Neuronal stem cell (in vitro differentiated cells): ENCODE measurements around the gene LPAR5.

ENCODE experiments used
- DNase-seq: peaks from one replicate; pipeline ENCODE4 v3.0.0-alpha.2; 2013; ENCODE audit warnings: low spot score
- H2AFZ ChIP-seq: one replicate; pipeline ENCODE4 v1.6.1; 2013; ENCODE audit warnings: mild to moderate bottlenecking, low read length, inconsistent platforms
- H2AK5ac ChIP-seq: 2 replicates; pipeline ENCODE4 v1.6.1; 2013; ENCODE audit warnings: low read depth, mild to moderate bottlenecking, inconsistent platforms, low read length, moderate library complexity, mixed read lengths
- H2BK120ac ChIP-seq: 2 replicates; pipeline ENCODE4 v1.6.1; 2013; ENCODE audit warnings: low read depth, mild to moderate bottlenecking, inconsistent platforms, low read length, moderate library complexity, mixed read lengths
- H2BK12ac ChIP-seq: one replicate; pipeline ENCODE4 v1.6.1; 2013; ENCODE audit warnings: low read length, inconsistent platforms
- H2BK15ac ChIP-seq: 2 replicates; pipeline ENCODE4 v1.6.1; 2013; ENCODE audit warnings: mild to moderate bottlenecking, low read length, inconsistent platforms, mixed read lengths
- H2BK5ac ChIP-seq: one replicate; pipeline ENCODE4 v1.6.1; 2013; ENCODE audit warnings: inconsistent platforms, mild to moderate bottlenecking, low read length, moderate library complexity
- H3K14ac ChIP-seq: one replicate; pipeline ENCODE4 v1.6.1; 2013; ENCODE audit warnings: low read length, inconsistent platforms
- H3K18ac ChIP-seq: 2 replicates; pipeline ENCODE4 v1.6.1; 2013; ENCODE audit warnings: low read length, inconsistent platforms
- H3K23ac ChIP-seq: 2 replicates; pipeline ENCODE4 v1.6.1; 2013; ENCODE audit warnings: low read depth, mild to moderate bottlenecking, mixed read lengths, low read length, inconsistent platforms; ENCODE audit not compliant: poor library complexity
- H3K27ac ChIP-seq: replicated peaks from 3 replicates; pipeline ENCODE4 v1.5.1; 2013; ENCODE audit warnings: low read length, inconsistent platforms
- H3K27me3 ChIP-seq, 3 experiments: 2 replicates each; pipeline ENCODE4 v1.6.1; 2013; ENCODE audit warnings: low read length in 3 of 3, mild to moderate bottlenecking in 2 of 3, inconsistent platforms in 1 of 3, low read depth in 1 of 3, mixed read lengths in 1 of 3, moderate library complexity in 1 of 3; ENCODE audit not compliant: control insufficient read depth in 3 of 3, insufficient read depth in 3 of 3
- H3K36me3 ChIP-seq, 2 donors: replicated peaks in 1 of 2; 2 replicates each; pipeline ENCODE4 v1.6.1; 2013; ENCODE audit warnings: low read length in 2 of 2; ENCODE audit not compliant: control insufficient read depth in 2 of 2, insufficient read depth in 2 of 2
- H3K4ac ChIP-seq: 2 replicates; pipeline ENCODE4 v1.6.1; 2013; ENCODE audit warnings: inconsistent platforms, mild to moderate bottlenecking, low read length, moderate library complexity
- H3K4me1 ChIP-seq, 2 donors: 1 replicate in 1 of 2; 2 replicates in 1 of 2; pipeline ENCODE4 v1.6.1; 2013; ENCODE audit warnings: low read length in 2 of 2, low read depth in 1 of 2; ENCODE audit not compliant: control insufficient read depth in 2 of 2, insufficient read depth in 1 of 2
- H3K4me2 ChIP-seq: one replicate; pipeline ENCODE4 v1.6.1; 2013; ENCODE audit warnings: mild to moderate bottlenecking, low read length, inconsistent platforms; ENCODE audit not compliant: insufficient read depth, poor library complexity, severe bottlenecking
- H3K4me3 ChIP-seq, 2 donors: 2 replicates each; pipeline ENCODE4 v1.5.1; 2013; ENCODE audit warnings: low read length in 2 of 2, mild to moderate bottlenecking in 2 of 2, inconsistent platforms in 1 of 2, moderate library complexity in 1 of 2
- H3K79me1 ChIP-seq: one replicate; pipeline ENCODE4 v1.6.1; 2013; ENCODE audit warnings: low read depth, mild to moderate bottlenecking, inconsistent platforms, low read length, moderate library complexity
- H3K9ac ChIP-seq: one replicate; pipeline ENCODE4 v1.6.1; 2013; ENCODE audit warnings: mild to moderate bottlenecking, low read depth, low read length, inconsistent platforms; ENCODE audit not compliant: poor library complexity
- H3K9me3 ChIP-seq, 2 donors: replicated peaks in 1 of 2; 2 replicates each; pipeline versions ENCODE3 to v1.6.1; 2013; ENCODE audit warnings: low read length in 2 of 2, mild to moderate bottlenecking in 2 of 2, inconsistent platforms in 1 of 2, low read depth in 1 of 2, mixed read lengths in 1 of 2, moderate library complexity in 1 of 2; ENCODE audit not compliant: control insufficient read depth in 2 of 2, insufficient read depth in 1 of 2
- H4K8ac ChIP-seq: one replicate; pipeline ENCODE4 v1.6.1; 2013; ENCODE audit warnings: low read depth, mild to moderate bottlenecking, inconsistent platforms, low read length, moderate library complexity
- H4K91ac ChIP-seq: one replicate; pipeline ENCODE4 v1.6.1; 2013; ENCODE audit warnings: low read length, low read depth, mild to moderate bottlenecking, inconsistent platforms; ENCODE audit not compliant: poor library complexity
- WGBS, 2 donors: extraction: QIAGEN DNeasy Blood & Tissue Kit; methylation state at CpG; one replicate each; pipeline ENCODE4 v1.1.7; 2013; ENCODE audit warnings: missing lambda C conversion rate in 2 of 2, mixed read lengths in 1 of 2; ENCODE audit not compliant: insufficient read length in 2 of 2, insufficient replicate concordance in 1 of 2; ENCODE audit errors: extremely low coverage in 2 of 2; 5-methylcytosine and 5-hydroxymethylcytosine counted together
- small RNA-seq: library from polyadenylated mRNA; stranded (forward); fragments of <200 nt; extraction: miRNeasy Mini kit (QIAGEN cat#:217004); gene quantifications from one replicate; pipeline ENCODE3, GENCODE V24; 2013; ENCODE audit not compliant: insufficient read depth

Gene LPAR5

DNA sequence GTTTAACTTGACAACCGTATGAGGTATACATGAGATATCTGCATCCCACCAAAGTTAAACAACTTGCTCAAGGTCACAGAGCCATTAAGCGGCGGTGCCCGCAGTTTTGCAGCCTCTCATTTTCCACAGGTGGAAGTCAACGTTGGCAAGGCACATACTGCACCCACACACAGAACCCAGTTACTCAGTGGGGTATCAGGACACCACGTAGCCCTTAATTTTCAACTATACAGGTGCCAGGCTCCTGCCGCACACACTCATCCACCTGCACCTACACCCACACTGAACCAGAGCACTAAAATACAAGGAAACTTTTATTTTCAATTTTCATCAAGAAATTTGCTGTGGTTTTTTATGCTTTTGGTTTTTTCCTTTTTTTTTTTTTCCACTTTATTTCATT, 66.0 kb downstream of the LPAR5 start:
- H4K8ac ChIP-seq: no peak overlapping the region
- H3K4me2 ChIP-seq: no peak overlapping the region
- H2AK5ac ChIP-seq: no peak overlapping the region
- no peak overlapping the region for H2BK12ac ChIP-seq
- H3K27me3 ChIP-seq: no peaks in the 10 kb centered on the region
- no peak for DNase-seq
- H3K79me1 ChIP-seq: peaks cover 2% of the 10 kb centered on the region
- no peak overlapping the region for H3K4me3 ChIP-seq
- H4K91ac ChIP-seq: no peak overlapping the region
- H3K27ac ChIP-seq: no peak overlapping the region
- H3K4ac ChIP-seq: no peak overlapping the region
- peaks cover 0 to 2% of the 10 kb centered on the region in 2 donors for H3K9me3 ChIP-seq
- no peak overlapping the region for H2BK15ac ChIP-seq
- H3K18ac ChIP-seq: no peak overlapping the region
- H2AFZ ChIP-seq: no peak overlapping the region
- no peak overlapping the region for H2BK120ac ChIP-seq
- no peak overlapping the region for H3K14ac ChIP-seq
- peaks cover 4 to 7% of the 10 kb centered on the region in 2 donors for H3K4me1 ChIP-seq
- H2BK5ac ChIP-seq: no peak overlapping the region
- no peak overlapping the region for H3K23ac ChIP-seq
- H3K36me3 ChIP-seq: peaks cover 39 to 87% of the 10 kb centered on the region in 2 donors
- H3K9ac ChIP-seq: no peak overlapping the region
- WGBS, 2 donors: no CpG with 5 or more reads among the region's 7 CpGs

DNA sequence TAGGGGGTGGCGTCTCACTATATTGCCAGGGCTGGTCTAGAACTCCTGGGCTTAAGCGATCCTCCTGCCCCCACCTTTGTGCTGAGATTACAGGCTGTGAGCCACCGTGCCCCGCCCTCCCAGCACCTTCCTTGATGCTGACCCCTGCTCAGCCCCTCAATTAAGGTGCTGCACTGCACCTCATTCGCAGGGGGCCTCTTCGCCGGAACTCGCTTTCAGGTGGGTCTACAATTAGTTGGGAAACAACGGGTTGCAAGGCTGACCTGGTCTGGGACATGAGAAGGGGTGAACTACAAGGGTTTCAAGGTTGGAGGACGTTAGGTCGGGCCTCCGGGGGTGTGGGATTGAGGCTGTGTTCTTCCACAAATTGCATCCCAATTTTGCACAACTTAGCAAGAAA, 66.4 kb downstream of the LPAR5 start:
- Histone ChIP-seq H3K14ac (no peak overlapping the region), H3K18ac (no peak overlapping the region), H2BK120ac (no peak overlapping the region), H3K4ac (no peak overlapping the region), H3K79me1 (peaks cover 2% of the 10 kb centered on the region), H3K4me1 (peaks cover 4 to 7% of the 10 kb centered on the region in 2 donors), H2AFZ (no peak overlapping the region), H3K27me3 (no peaks in the 10 kb centered on the region), H2BK12ac (no peak overlapping the region), H3K9me3 (peaks cover 0 to 2% of the 10 kb centered on the region in 2 donors), H3K36me3 (peaks cover 34 to 86% of the 10 kb centered on the region in 2 donors), H4K8ac (no peak overlapping the region), H3K23ac (no peak overlapping the region), H3K4me3 (no peak overlapping the region), H2BK5ac (no peak overlapping the region), H2BK15ac (no peak overlapping the region), H3K9ac (peak overlapping the region; percentile 57), H3K4me2 (no peak overlapping the region), H3K27ac (no peak overlapping the region), H4K91ac (no peak overlapping the region), H2AK5ac (no peak overlapping the region)
- DNase-seq: no peak
- WGBS, 2 donors: no CpG with 5 or more reads among the region's 12 CpGs

Small RNA genes within 50 kb of the gene (small RNA-seq; reads per million reads assigned to genes)
- 431 reads per million, percentile 98 among the genes with 10 or more reads in this experiment for gene SCARNA11
